ENCODE data around the gene C11orf91.

The C11orf91 gene

GRCh38 chr11:33700502-33701271 lies at the start of gene C11orf91:
Gene C11orf91, minus strand, starts transcription at chr11:33700826. Its CDS starts 86 bp downstream, at chr11:33700740.
- Histone ChIP-seq H3K4me1 (ENCODE audit: control insufficient read depth, insufficient read depth, low read length) (peaks cover 8% of the 10 kb centered on the region), H3K9me3 (ENCODE audit: control insufficient read depth, insufficient read depth, low read length) (no peaks in the 10 kb centered on the region), H3K4me3 (ENCODE audit: low read depth, low read length) (peak within 1 kb of the TSS; percentile 68), H3K27me3 (ENCODE audit: control insufficient read depth, insufficient read depth, low read length) (peaks cover 9% of the 10 kb centered on the region), H3K36me3 (ENCODE audit: control insufficient read depth, insufficient read depth, low read length) (no peaks in the 10 kb centered on the region), H3K9ac (ENCODE audit: low read depth, low read length) (peak within 1 kb of the TSS; percentile 60)

GRCh38 chr11:33747979-33748378 lies 47.4 kb upstream of the C11orf91 start:
- Histone ChIP-seq H3K27me3 (ENCODE audit: control insufficient read depth, insufficient read depth, low read length) (no peaks in the 10 kb centered on the region), H3K4me1 (ENCODE audit: control insufficient read depth, insufficient read depth, low read length) (no peaks in the 10 kb centered on the region), H3K9me3 (ENCODE audit: control insufficient read depth, insufficient read depth, low read length) (no peaks in the 10 kb centered on the region), H3K4me3 (ENCODE audit: low read depth, low read length) (no peak overlapping the region), H3K9ac (ENCODE audit: low read depth, low read length) (no peak overlapping the region), H3K36me3 (ENCODE audit: control insufficient read depth, insufficient read depth, low read length) (no peaks in the 10 kb centered on the region)

DNA sequence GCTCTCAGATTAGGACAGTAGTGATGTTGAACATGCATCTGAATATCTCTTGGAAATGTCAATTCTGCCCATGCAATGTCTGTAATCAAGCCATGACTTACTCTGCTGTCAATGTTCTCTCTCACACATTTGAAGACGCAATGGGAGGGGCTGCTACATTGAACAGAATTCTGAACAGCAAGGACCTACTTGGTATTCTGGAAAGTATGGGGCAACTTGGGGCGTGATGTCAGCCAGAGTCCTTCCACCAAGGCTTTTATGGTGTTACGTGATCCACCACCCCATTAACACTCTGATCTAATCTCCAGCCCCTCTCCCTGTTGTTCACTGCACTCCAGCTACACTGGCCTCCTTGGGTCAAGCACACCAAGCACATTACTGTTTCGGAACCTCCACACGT lies 42.7 kb upstream of the C11orf91 start:
- H3K36me3 ChIP-seq (ENCODE audit: control insufficient read depth, insufficient read depth, low read length): no peaks in the 10 kb centered on the region
- H3K9ac ChIP-seq (ENCODE audit: low read depth, low read length): no peak overlapping the region
- no peaks in the 10 kb centered on the region for H3K4me1 ChIP-seq (ENCODE audit: control insufficient read depth, insufficient read depth, low read length)
- no peak overlapping the region for H3K4me3 ChIP-seq (ENCODE audit: low read depth, low read length)
- H3K9me3 ChIP-seq (ENCODE audit: control insufficient read depth, insufficient read depth, low read length): no peaks in the 10 kb centered on the region
- H3K27me3 ChIP-seq (ENCODE audit: control insufficient read depth, insufficient read depth, low read length): no peaks in the 10 kb centered on the region

DNA sequence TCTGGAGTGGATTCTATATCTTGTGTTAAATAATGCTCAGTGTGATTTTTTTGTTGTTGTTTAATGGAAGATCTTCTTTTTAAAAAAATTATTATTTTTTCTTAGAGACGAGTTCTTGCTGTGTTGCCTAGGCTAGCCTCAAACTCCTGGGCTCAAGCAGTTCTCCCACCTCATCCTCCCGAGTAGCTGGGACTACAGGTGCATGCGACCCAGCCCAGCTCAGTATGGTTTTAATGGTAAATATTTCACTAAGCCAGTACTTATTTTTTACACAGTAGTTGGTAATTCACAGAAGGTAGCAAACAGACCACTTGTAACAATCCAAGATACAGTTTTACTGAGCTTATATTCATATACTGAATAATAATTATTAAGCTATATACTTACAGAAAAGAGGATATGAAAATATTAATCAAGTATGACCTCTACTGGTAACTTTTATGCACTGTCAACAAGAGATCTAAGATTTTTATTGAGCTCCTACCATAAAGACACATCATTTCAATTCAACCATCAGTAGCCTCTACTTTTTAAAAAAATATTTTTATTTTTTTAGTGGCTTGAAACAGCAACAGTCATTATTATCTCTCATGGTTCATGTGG lies 41.7 kb upstream of the C11orf91 start:
- Histone ChIP-seq H3K4me3 (ENCODE audit: low read depth, low read length) (no peak overlapping the region), H3K36me3 (ENCODE audit: control insufficient read depth, insufficient read depth, low read length) (no peaks in the 10 kb centered on the region), H3K27me3 (ENCODE audit: control insufficient read depth, insufficient read depth, low read length) (no peaks in the 10 kb centered on the region), H3K9me3 (ENCODE audit: control insufficient read depth, insufficient read depth, low read length) (no peaks in the 10 kb centered on the region), H3K9ac (ENCODE audit: low read depth, low read length) (no peak overlapping the region), H3K4me1 (ENCODE audit: control insufficient read depth, insufficient read depth, low read length) (no peaks in the 10 kb centered on the region)

DNA sequence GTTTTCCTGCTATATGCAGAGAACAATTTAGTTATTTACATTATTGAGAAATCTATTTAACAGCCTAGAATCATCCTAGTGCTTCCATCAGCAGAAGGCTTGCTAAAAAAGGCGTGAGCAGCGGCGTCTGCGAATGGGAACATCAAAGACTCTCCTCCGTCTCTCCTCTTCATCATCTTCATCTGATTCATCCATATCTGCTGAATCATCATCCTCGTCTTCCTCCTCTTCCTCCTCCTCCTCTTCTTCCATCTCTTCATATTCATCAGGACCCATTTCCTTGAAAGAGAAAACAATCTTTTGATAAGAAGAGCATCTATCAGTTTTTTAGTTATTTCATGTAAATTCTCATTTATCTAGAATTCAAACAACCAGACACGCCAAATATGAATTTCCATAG lies 41.2 kb upstream of the C11orf91 start:
- no peaks in the 10 kb centered on the region for H3K9me3 ChIP-seq (ENCODE audit: control insufficient read depth, insufficient read depth, low read length)
- H3K36me3 ChIP-seq (ENCODE audit: control insufficient read depth, insufficient read depth, low read length): no peaks in the 10 kb centered on the region
- H3K4me3 ChIP-seq (ENCODE audit: low read depth, low read length): no peak overlapping the region
- H3K4me1 ChIP-seq (ENCODE audit: control insufficient read depth, insufficient read depth, low read length): peaks cover 3% of the 10 kb centered on the region
- H3K9ac ChIP-seq (ENCODE audit: low read depth, low read length): no peak overlapping the region
- H3K27me3 ChIP-seq (ENCODE audit: control insufficient read depth, insufficient read depth, low read length): no peaks in the 10 kb centered on the region

GRCh38 chr11:33737362-33737821 lies 36.8 kb upstream of the C11orf91 start:
- Histone ChIP-seq H3K4me3 (ENCODE audit: low read depth, low read length) (no peak overlapping the region), H3K9me3 (ENCODE audit: control insufficient read depth, insufficient read depth, low read length) (no peaks in the 10 kb centered on the region), H3K4me1 (ENCODE audit: control insufficient read depth, insufficient read depth, low read length) (peaks cover 9% of the 10 kb centered on the region), H3K27me3 (ENCODE audit: control insufficient read depth, insufficient read depth, low read length) (peaks cover 10% of the 10 kb centered on the region), H3K36me3 (ENCODE audit: control insufficient read depth, insufficient read depth, low read length) (no peaks in the 10 kb centered on the region), H3K9ac (ENCODE audit: low read depth, low read length) (no peak overlapping the region)

DNA sequence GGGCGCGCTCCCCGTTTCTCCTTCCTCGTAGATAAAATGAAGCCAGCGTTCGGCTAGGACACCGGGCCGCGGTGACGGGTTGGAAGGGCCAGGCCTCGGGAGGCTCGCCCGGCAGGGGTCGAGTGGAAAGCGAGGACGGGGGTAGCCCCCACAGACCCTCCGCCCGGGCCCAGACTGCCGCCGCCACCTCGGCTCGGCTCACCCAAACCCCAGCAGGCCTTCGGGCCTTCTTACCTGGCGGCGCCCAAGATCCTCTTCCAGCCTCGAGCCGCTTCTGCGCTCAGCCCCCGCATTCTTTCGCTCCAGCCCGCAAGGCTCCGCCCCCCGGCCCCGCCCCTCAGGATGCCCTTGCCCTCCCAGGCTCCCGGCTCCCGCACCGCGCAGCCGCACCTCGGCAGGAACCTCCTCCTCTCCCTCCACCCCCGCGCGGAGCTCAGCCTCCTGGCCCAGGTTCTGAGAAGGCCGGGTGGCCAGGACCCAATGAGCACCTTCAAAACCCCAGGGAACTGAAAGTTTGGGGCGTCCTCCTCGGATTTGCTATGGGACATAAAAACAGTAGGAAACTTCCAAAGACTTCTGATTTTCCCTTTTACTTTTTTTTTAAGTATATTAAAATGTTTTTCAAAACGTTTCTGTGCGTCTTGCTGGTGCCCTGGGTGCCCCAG lies 35.7 kb upstream of the C11orf91 start, which contains the start of gene CD59:
TSS of gene CD59 (minus strand) at position 276 of the 665 bp plus-strand sequence. CDS start 13,978 bp downstream, outside the sequence.
- H3K9me3 ChIP-seq (ENCODE audit: control insufficient read depth, insufficient read depth, low read length): no peaks in the 10 kb centered on the region
- H3K4me1 ChIP-seq (ENCODE audit: control insufficient read depth, insufficient read depth, low read length): peaks cover 9% of the 10 kb centered on the region
- peak within 1 kb of the TSS; percentile 57 for H3K9ac ChIP-seq (ENCODE audit: low read depth, low read length)
- H3K27me3 ChIP-seq (ENCODE audit: control insufficient read depth, insufficient read depth, low read length): peaks cover 10% of the 10 kb centered on the region
- H3K36me3 ChIP-seq (ENCODE audit: control insufficient read depth, insufficient read depth, low read length): no peaks in the 10 kb centered on the region
- H3K4me3 ChIP-seq (ENCODE audit: low read depth, low read length): peak within 1 kb of the TSS; percentile 67

DNA sequence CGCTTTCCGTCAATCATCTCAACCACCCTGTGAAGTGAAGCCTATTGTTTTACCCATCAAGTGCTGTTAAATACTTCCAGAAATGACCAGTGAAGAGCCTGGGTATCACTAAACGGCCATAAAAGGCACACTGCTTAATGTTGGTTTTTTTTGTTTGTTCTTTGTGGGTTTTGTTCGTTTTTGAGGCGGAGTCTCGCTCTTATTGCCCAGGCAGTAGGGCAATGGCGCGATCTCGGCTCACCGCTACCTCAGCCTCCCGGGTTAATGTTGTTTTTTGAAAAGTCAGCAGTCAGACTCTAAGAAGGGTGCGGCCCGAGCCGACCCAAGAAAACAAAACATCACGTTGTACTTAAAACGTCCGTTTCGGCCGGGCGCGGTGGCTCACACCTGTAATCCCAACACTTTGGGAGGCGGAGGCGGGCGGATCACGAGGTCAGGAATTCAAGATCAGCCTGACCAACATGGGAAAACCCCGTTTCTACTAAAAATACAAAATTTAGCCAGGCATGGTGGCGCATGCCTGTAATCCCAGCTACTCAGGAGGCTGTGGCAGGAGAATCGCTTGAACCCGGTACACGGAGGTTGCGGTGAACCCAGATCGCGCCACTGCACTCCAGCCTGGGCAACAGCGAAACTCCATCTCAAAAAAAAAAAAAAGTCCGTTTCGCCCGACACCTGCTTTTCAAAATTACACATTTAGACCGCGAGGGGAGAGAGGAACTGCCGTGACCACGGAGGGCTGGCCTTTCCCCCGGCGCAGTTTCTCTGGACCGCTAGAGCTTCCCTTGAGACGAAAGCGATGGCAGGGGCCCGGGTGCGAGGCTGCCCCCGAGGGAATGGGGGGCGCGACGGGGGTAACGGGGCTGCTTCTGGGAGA lies 34.9 kb upstream of the C11orf91 start:
- H3K4me1 ChIP-seq (ENCODE audit: control insufficient read depth, insufficient read depth, low read length): peaks cover 9% of the 10 kb centered on the region
- peaks cover 10% of the 10 kb centered on the region for H3K27me3 ChIP-seq (ENCODE audit: control insufficient read depth, insufficient read depth, low read length)
- peak overlapping the region; percentile 57 for H3K9ac ChIP-seq (ENCODE audit: low read depth, low read length)
- H3K9me3 ChIP-seq (ENCODE audit: control insufficient read depth, insufficient read depth, low read length): no peaks in the 10 kb centered on the region
- H3K4me3 ChIP-seq (ENCODE audit: low read depth, low read length): peak overlapping the region; percentile 67
- no peaks in the 10 kb centered on the region for H3K36me3 ChIP-seq (ENCODE audit: control insufficient read depth, insufficient read depth, low read length)

DNA sequence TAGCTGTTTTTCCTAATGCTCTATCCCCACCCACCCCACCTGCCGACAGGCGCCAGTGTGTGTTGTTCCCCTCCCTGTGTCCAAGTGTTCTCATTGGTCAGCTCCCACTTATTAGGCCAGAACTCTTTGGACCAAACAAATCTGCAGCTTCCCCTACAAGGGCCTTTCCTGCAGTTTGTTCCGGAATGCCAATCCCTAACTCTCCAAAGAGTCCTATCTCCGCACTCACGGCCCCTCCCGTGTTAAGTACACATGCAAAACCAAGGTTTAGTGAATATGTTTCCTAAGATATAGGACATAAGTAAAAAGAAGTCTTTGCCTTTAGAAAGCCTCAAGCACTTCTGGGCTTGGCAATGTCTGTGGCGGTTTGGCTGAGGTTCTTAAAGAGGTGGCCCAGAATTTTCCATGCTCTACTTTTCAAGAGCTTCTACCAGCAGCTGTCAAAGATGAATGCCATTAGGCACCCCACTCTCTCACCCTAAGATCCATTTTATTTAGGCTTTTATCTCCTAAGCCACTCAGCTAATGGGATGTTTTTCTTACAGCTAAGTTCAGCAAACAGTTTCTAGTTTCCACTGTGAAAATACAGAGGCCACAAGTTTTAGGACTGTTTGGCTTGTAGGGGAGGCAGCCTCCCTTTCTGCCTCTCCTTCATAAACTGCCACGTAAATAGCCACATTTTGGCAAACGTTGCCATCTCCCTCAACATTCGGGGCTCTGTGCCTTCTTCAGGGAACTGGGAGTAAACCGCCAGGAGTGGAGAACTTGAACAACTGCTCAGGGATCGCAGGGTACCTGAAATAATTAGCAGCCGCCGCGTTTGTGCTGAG lies 34.0 kb upstream of the C11orf91 start:
- H3K36me3 ChIP-seq (ENCODE audit: control insufficient read depth, insufficient read depth, low read length): no peaks in the 10 kb centered on the region
- H3K27me3 ChIP-seq (ENCODE audit: control insufficient read depth, insufficient read depth, low read length): peaks cover 10% of the 10 kb centered on the region
- H3K9me3 ChIP-seq (ENCODE audit: control insufficient read depth, insufficient read depth, low read length): no peaks in the 10 kb centered on the region
- peak overlapping the region; percentile 39 for H3K9ac ChIP-seq (ENCODE audit: low read depth, low read length)
- H3K4me3 ChIP-seq (ENCODE audit: low read depth, low read length): peak overlapping the region; percentile 67
- H3K4me1 ChIP-seq (ENCODE audit: control insufficient read depth, insufficient read depth, low read length): peaks cover 9% of the 10 kb centered on the region

DNA sequence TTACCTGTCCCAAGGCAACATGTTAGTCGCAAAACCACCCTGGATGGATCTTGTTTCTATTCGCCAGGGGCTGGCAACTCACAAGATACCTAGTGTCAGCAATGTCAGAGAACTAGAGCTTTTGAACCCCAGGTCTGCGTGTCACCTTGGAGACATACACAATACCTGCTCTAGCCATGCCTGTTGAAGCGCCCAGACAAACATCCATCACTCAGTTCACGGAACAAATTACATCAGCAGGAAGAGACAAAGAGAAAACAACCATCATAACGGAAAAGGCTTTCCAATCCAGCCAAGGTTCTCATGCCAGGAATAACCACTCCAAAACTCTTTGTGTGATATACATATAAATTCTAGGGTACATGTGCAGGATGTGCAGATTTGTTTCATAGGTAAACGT lies 33.4 kb upstream of the C11orf91 start:
- no peak overlapping the region for H3K9ac ChIP-seq (ENCODE audit: low read depth, low read length)
- H3K27me3 ChIP-seq (ENCODE audit: control insufficient read depth, insufficient read depth, low read length): peaks cover 10% of the 10 kb centered on the region
- H3K4me1 ChIP-seq (ENCODE audit: control insufficient read depth, insufficient read depth, low read length): peaks cover 9% of the 10 kb centered on the region
- H3K9me3 ChIP-seq (ENCODE audit: control insufficient read depth, insufficient read depth, low read length): no peaks in the 10 kb centered on the region
- H3K36me3 ChIP-seq (ENCODE audit: control insufficient read depth, insufficient read depth, low read length): no peaks in the 10 kb centered on the region
- no peak overlapping the region for H3K4me3 ChIP-seq (ENCODE audit: low read depth, low read length)

All from iPS-15b (cell line).